ENCODE measurements around the gene NINJ2.

- TF ChIP-seq CTCF (IDR thresholded peaks at IDR 0.05) (no peak), POLR2A (IDR thresholded peaks at IDR 0.05) (no peak)
Measured at GRCh38 chr12:546265-546919, 116.9 kb downstream of the NINJ2 start.
